SIG-M5 (cell line): Measurements from ENCODE around the gene AFDN.

Experiments used
- DNase-seq: peaks from one replicate; lab custom pipeline; 2025; lab: John Stamatoyannopoulos, UW

Gene AFDN

GRCh38 chr6:167978607-167979006 lies 151.9 kb downstream of the AFDN start:
- no peak for DNase-seq

- DNase-seq = no peak
Observed at GRCh38 chr6:167979436-167980139, 152.9 kb downstream of the AFDN start.

GRCh38 chr6:167980911-167981580 lies 154.3 kb downstream of the AFDN start:
- no peak for DNase-seq

- no peak for DNase-seq
Observed at GRCh38 chr6:167981916-167982462, 155.3 kb downstream of the AFDN start.

- no peak for DNase-seq
Observed at GRCh38 chr6:167984144-167984719, 157.5 kb downstream of the AFDN start.

GRCh38 chr6:167984876-167985604 lies 158.3 kb downstream of the AFDN start:
- DNase-seq = no peak

- no peak for DNase-seq
Observed at GRCh38 chr6:167985911-167986595, 159.3 kb downstream of the AFDN start.

GRCh38 chr6:167987396-167988153 lies 160.9 kb downstream of the AFDN start:
- no peak for DNase-seq

- no peak for DNase-seq
Observed at GRCh38 chr6:167988154-167988495, 161.4 kb downstream of the AFDN start.

GRCh38 chr6:167988945-167989841 lies 162.5 kb downstream of the AFDN start:
- DNase-seq = no peak

GRCh38 chr6:167990016-167990945 lies 163.6 kb downstream of the AFDN start:
- DNase-seq = no peak

GRCh38 chr6:167993169-167993568 lies 166.5 kb downstream of the AFDN start:
- no peak for DNase-seq

- no peak for DNase-seq
Observed at GRCh38 chr6:167993831-167994230, 167.1 kb downstream of the AFDN start.

GRCh38 chr6:167995302-167995701 lies 168.6 kb downstream of the AFDN start:
- no peak for DNase-seq

GRCh38 chr6:167995731-167996151 lies 169.0 kb downstream of the AFDN start:
- no peak for DNase-seq

- no peak for DNase-seq
Observed at GRCh38 chr6:167996424-167997199, 169.9 kb downstream of the AFDN start.

GRCh38 chr6:167997642-167998041 lies 170.9 kb downstream of the AFDN start, which contains the start of gene KIF25:
Gene KIF25, plus strand, starts transcription at chr6:167997671. Its CDS starts 31,915 bp downstream, at chr6:168029586.
- no peak for DNase-seq

- DNase-seq = no peak
Observed at GRCh38 chr6:167998215-167998614, 171.5 kb downstream of the AFDN start.
